AG09309 (cell line): ENCODE measurements around the gene TPRX2.
A peak's percentile ranks its signal among the peaks of the same experiment; 100 is the strongest.
"Not testable (repeated sequence)": the region's sequence is repeated elsewhere in the genome, so short reads cannot be mapped to it uniquely, and the experiment has no call there.

ENCODE experiments used
- DNase-seq: peaks from one replicate; pipeline ENCODE4 v3.0.0-alpha.2; 2010; ENCODE audit warnings: low read depth
- H3K4me3 ChIP-seq: 2 replicates; pipeline ENCODE4 v1.5.1; 2011; ENCODE audit warnings: mild to moderate bottlenecking, low read depth, low read length, moderate library complexity; ENCODE audit not compliant: control insufficient read depth
- TF ChIP-seq, protein P1 (sequence below): IDR thresholded peaks from 2 replicates; pipeline ENCODE4 v1.5.1; 2011; ENCODE audit warnings: mild to moderate bottlenecking, low read depth, low read length, inconsistent platforms; ENCODE audit not compliant: insufficient read depth, control insufficient read depth; ENCODE audit errors: missing control alignments

TPRX2 gene, protein sequence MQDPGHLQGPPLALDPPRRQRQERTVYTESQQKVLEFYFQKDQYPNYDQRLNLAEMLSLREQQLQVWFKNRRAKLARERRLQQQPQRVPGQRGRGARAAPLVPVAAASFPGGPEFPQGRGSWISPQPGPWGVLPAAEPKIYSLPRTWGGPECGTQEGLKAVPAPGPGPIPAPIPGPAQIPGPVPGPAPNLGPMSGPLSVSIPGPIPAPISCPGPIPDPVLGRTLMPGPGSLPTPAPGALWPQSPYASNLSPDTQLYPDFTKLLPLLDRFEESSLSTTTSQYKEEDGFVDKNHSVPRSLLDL

DNA sequence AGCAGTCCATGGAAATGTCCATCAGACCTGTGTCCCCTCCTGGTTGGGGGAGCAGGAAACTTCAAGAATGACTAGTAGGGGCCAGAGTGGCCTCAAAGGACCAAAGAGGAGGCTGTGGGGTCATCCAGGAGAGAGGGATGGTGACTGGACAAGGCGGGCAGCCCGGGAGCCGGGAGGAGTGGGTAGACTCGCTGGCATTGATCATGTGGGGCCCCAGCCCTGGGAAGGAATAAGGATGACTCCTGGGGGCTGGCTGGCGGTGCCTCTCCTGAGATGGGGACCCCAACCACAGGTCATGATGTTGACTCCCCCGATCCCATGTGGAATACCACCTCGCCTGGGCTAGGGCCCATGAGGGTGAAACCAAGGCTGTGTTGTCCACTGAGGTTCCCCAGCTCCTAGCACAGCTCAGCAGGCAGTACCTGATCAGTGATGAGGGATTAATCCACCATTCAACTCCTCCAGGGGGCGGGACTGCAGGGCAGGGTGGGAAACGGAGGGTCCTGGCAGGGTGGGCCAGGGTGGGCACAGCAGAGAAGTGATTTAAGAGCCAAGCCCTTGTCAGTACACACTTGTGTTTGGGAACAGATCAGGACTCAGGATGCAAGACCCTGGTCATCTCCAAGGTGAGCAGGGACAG, at the start of gene TPRX2:
TPRX2 (plus strand) TSS at position 590 of the 640 bp plus-strand sequence; CDS start at position 602, 12 bp downstream.
- DNase-seq, H3K4me3 ChIP-seq: not testable (repeated sequence)

DNA sequence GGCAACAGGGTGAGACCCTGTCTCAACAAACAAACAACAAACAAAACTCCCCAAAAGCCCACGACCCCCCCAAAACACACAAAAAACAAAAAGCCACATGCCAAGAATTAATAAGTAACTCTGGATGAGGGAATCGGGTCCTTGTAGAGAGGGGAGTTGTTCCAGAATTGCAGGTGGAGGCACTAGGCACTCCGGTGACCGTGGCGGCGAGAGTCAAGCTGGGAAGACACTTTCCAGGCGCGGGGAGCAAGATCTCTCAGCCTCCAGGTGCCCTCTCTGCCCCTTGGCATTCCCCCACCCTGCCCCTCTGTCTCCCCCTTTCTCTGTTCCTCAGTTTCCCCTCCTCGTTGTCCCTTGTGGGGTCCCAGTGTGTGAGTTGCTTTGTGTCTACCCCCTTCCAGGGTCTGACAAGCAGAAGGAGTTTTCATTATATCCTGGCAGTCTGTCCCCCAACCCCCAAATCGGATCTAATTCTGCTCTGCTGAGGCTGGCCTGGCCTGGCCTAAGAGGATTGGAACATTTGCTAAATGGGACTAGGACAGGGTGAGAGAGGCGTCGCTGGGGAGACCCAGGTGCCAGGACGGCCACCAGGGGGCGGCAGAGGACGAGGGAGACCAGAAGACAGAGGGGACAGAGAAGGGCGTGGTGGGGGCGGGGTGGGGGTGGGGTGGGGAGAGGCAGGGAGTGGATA, 45.6 kb upstream of the TPRX2 start:
- DNase-seq: no peak
- TF ChIP-seq, protein P1, sequence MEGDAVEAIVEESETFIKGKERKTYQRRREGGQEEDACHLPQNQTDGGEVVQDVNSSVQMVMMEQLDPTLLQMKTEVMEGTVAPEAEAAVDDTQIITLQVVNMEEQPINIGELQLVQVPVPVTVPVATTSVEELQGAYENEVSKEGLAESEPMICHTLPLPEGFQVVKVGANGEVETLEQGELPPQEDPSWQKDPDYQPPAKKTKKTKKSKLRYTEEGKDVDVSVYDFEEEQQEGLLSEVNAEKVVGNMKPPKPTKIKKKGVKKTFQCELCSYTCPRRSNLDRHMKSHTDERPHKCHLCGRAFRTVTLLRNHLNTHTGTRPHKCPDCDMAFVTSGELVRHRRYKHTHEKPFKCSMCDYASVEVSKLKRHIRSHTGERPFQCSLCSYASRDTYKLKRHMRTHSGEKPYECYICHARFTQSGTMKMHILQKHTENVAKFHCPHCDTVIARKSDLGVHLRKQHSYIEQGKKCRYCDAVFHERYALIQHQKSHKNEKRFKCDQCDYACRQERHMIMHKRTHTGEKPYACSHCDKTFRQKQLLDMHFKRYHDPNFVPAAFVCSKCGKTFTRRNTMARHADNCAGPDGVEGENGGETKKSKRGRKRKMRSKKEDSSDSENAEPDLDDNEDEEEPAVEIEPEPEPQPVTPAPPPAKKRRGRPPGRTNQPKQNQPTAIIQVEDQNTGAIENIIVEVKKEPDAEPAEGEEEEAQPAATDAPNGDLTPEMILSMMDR: peak; percentile 71
- no peak overlapping the region for H3K4me3 ChIP-seq

DNA sequence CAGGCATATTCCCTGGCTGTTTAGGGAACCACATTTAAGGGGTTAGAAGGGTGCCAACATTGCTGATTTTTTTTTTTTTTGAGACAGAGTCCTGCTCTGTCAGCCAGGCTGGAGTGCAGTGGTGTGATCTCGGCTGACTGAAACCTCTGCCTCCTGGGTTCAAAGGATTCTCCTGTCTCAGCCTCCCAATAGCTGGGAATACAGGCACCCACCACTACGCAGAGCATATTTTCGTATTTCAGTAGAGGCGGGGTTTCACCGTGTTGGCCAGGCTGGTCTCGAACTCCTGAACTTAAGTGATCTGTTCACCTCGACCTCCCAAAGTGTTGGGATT, 45.1 kb upstream of the TPRX2 start:
- TF ChIP-seq, protein P1: no peak

DNA sequence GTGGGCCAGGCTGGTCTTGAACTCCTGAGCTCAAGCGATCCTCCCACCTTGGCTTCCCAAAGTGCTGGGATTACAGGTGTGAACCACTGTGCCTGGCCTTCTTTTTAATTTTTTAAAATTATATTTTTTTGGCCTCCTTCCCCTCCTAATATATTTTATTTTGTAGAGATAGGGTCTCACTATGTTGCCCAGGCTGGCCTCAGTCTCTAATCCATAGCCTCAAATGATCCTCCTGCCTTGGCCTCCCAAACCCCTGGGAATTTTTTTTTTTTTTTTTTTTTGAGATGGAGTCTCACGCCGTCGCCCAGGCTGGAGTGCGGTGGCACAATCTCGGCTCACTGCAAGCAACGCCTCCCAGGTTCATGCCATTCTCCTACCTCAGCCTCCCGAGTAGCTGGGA, 42.8 kb upstream of the TPRX2 start:
- not testable (repeated sequence) for DNase-seq, H3K4me3 ChIP-seq

More for the DNA sequence above, 45.1 kb upstream of the TPRX2 start:
- no peak for DNase-seq
- H3K4me3 ChIP-seq: no peak overlapping the region

DNA sequence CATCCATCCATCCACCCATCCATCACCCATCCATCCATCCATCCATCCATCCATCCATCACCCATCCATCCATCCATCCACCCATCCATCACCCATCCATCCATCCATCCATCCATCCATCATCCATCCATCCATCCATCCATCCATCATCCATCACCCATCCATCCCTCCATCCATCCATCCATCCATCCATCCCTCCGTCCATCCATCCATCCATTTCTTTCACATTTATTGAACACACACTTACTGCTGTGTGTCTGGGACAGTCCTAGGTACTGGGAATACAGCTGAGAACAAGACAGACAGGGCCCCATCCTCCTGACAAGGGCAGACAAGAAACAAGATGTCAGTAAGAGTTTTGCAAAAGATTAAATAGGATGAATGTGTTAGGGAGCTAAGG, 40.8 kb upstream of the TPRX2 start:
- H3K4me3 ChIP-seq, DNase-seq: not testable (repeated sequence)

DNA sequence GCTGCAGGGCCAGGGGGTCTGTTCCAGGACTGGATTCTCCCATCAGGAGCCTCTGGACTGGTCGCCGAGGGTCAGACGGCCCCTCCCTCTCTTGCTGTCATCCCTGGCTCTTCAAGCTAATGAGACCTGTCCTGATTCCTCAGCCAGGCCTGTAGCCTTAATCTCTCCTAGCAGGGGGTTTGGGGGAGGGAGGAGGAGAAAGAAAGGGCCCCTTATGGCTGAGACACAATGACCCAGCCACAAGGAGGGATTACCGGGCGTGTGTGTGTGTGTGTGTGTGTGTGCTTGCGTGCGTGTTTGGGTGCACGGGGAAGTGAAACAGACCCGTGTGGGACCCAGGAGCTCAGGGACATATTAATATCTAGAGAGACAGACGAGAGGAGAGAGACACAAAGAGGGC, 39.2 kb upstream of the TPRX2 start:
- H3K4me3 ChIP-seq: no peak overlapping the region
- TF ChIP-seq, protein P1: no peak
- no peak for DNase-seq

DNA sequence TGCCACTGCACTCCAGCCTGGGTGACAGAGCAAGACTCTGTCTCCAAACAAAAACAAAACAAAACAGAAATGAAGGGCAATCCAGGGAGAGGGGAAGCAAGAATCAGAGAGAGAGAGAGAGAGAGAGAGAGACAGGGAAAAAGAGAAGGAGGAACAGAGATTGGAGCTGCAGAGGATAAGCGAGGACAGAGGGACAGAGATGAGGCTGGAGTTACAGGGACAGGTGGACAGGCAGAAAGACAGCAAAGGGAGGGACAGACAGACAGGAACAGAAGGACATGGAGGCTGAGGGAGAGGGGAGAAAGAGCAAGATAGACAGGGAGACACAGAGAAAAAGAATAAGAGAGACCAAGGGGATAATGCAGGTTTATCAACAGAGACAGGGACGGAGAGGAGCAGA, 38.6 kb upstream of the TPRX2 start:
- TF ChIP-seq, protein P1: no peak
- no peak overlapping the region for H3K4me3 ChIP-seq
- no peak for DNase-seq

DNA sequence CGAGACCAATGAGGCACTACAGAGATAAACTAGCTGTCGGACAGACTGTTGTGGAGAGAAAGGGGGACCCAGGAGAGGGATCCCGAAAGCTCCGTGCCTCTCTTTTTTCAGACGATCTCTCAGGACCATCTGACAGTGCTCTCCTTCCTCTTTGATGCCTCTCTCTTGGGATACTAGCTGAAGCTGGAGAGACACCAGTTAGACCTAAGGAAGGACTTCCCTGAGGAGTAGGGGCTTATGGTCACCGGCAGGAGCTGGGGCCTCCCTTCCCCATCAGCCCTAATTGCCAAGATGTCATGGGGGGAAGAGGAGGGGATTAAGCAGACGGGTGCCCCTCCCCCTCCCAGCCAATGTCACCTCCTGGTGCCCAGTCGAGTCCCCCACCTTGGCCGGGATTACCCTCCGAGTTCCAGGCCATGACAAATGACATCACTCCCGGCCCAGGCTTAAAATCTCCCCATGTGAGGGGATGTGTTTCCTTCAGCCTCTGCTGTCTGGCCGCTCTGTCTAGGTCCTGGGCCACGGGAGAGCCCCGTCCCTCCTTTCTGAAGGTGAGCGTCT, 37.5 kb upstream of the TPRX2 start, which contains the start of gene CRX:
CRX (plus strand) TSS at position 478 of the 561 bp plus-strand sequence. CDS start 12,507 bp downstream, outside the sequence.
- TF ChIP-seq, protein P1: no peak
- no peak for DNase-seq
- H3K4me3 ChIP-seq: no peak within 1 kb of the TSS
